Liver (tissue), 9 donors: Measurements from ENCODE around the gene KRTAP9-4. TPM values are rescaled to one million over a fixed set of nuclear protein-coding genes. Genes with fewer than 3 reads are reported as not detected.

ENCODE experiments used
- DNase-seq: peaks from one replicate; pipeline ENCODE4 v3.0.0-alpha.2; 2017; ENCODE audit warnings: low spot score
- H3K27ac ChIP-seq, 2 donors: one replicate each; pipeline ENCODE4 v1.7.0; 2013; ENCODE audit warnings: inconsistent platforms in 2 of 2, low read length in 2 of 2, control low read depth in 1 of 2, low read depth in 1 of 2, mild to moderate bottlenecking in 1 of 2
- H3K27me3 ChIP-seq, 4 donors: one replicate each; pipeline versions ENCODE4 v1.6.1 to v1.7.0; 2013; ENCODE audit warnings: low read length in 3 of 4, inconsistent platforms in 1 of 4, mild to moderate bottlenecking in 1 of 4, moderate library complexity in 1 of 4; ENCODE audit not compliant: control insufficient read depth in 4 of 4, insufficient read depth in 4 of 4
- H3K36me3 ChIP-seq, 4 donors: one replicate each; pipeline versions ENCODE4 v1.6.1 to v1.7.0; 2013; ENCODE audit warnings: low read length in 3 of 4, mild to moderate bottlenecking in 3 of 4, low read depth in 1 of 4, moderate library complexity in 1 of 4; ENCODE audit not compliant: control insufficient read depth in 4 of 4, insufficient read depth in 3 of 4
- H3K4me1 ChIP-seq, 4 donors: one replicate each; pipeline versions ENCODE4 v1.6.1 to v1.7.0; 2013; ENCODE audit warnings: low read length in 3 of 4, mild to moderate bottlenecking in 3 of 4, moderate library complexity in 1 of 4; ENCODE audit not compliant: control insufficient read depth in 4 of 4, insufficient read depth in 4 of 4
- H3K4me3 ChIP-seq, 3 donors: one replicate each; pipeline versions ENCODE4 v1.6.1 to v1.7.0; 2013; ENCODE audit warnings: low read length in 3 of 3, control low read depth in 1 of 3, low read depth in 1 of 3, mild to moderate bottlenecking in 1 of 3
- H3K9ac ChIP-seq, 2 donors: one replicate each; pipeline ENCODE4 v1.7.0; 2013; ENCODE audit warnings: low read length in 2 of 2, mild to moderate bottlenecking in 2 of 2, moderate library complexity in 2 of 2, control low read depth in 1 of 2, low read depth in 1 of 2
- H3K9me3 ChIP-seq, 4 donors: one replicate each; pipeline versions ENCODE4 v1.6.1 to v1.7.0; 2013; ENCODE audit warnings: low read length in 3 of 4; ENCODE audit not compliant: control insufficient read depth in 4 of 4
- EGR1 ChIP-seq, 2 donors: IDR thresholded peaks; 2 replicates each; pipeline ENCODE4 v1.6.1; 2016 to 2018; ENCODE audit warnings: antibody characterized with exemption in 2 of 2, low read depth in 2 of 2
- FOXA1 ChIP-seq: IDR thresholded peaks from 2 replicates; pipeline ENCODE4 v1.6.1; 2016; ENCODE audit warnings: antibody characterized with exemption
- FOXA2 ChIP-seq: IDR thresholded peaks from 2 replicates; pipeline ENCODE4 v1.6.1; 2016; ENCODE audit warnings: antibody characterized with exemption
- GABPA ChIP-seq, 2 donors: IDR thresholded peaks in 1 of 2; conservative IDR thresholded peaks in 1 of 2; 2 replicates each; pipeline ENCODE4 v1.6.1; 2016; ENCODE audit warnings: antibody characterized with exemption in 2 of 2, mild to moderate bottlenecking in 1 of 2, moderate library complexity in 1 of 2
- HNF4A ChIP-seq, 2 donors: conservative IDR thresholded peaks; 2 replicates each; pipeline ENCODE4 v1.6.1; 2016; ENCODE audit warnings: antibody characterized with exemption in 2 of 2, mild to moderate bottlenecking in 2 of 2
- HNF4G ChIP-seq: IDR thresholded peaks from 2 replicates; pipeline ENCODE4 v1.6.1; 2016; ENCODE audit warnings: antibody characterized with exemption
- JUND ChIP-seq, 2 donors: IDR thresholded peaks; 2 replicates each; pipeline ENCODE4 v1.6.1; 2016; ENCODE audit warnings: antibody characterized with exemption in 2 of 2
- NR2F2 ChIP-seq: IDR thresholded peaks from 2 replicates; pipeline ENCODE4 v1.6.1; 2016; ENCODE audit warnings: antibody characterized with exemption
- RAD21 ChIP-seq, 2 donors: IDR thresholded peaks; 2 replicates each; pipeline ENCODE4 v1.6.1; 2016; ENCODE audit warnings: antibody characterized with exemption in 2 of 2, mild to moderate bottlenecking in 2 of 2
- RXRA ChIP-seq, 2 donors: IDR thresholded peaks; 2 replicates each; pipeline ENCODE4 v1.6.1; 2017 to 2018; ENCODE audit warnings: antibody characterized with exemption in 2 of 2, mild to moderate bottlenecking in 1 of 2
- SP1 ChIP-seq: IDR thresholded peaks from 2 replicates; pipeline ENCODE4 v1.6.1; 2018; ENCODE audit warnings: antibody characterized with exemption, mild to moderate bottlenecking
- TAF1 ChIP-seq: conservative IDR thresholded peaks from 2 replicates; pipeline ENCODE4 v1.6.1; 2016; ENCODE audit warnings: antibody characterized with exemption, mild to moderate bottlenecking
- YY1 ChIP-seq: IDR thresholded peaks from 2 replicates; pipeline ENCODE4 v1.6.1; 2016; ENCODE audit warnings: antibody characterized with exemption, mild to moderate bottlenecking
- polyA plus RNA-seq, 2 donors: library from polyadenylated mRNA; stranded (reverse) in 1 of 2; unstranded in 1 of 2; fragments of 200-250 nt in 1 of 2; fragments of >200 nt in 1 of 2; fragmentation: Nextera tagmentation in 1 of 2; extraction: Ambion mirVana in 1 of 2; gene quantifications; one replicate each; pipeline versions ENCODE4 v1.2.1 to v1.2.3, GENCODE V29; 2013 to 2015
- total RNA-seq, 2 donors: library from RNA; depleted of rRNA; stranded (reverse); fragments of >200 nt; gene quantifications; one replicate each; pipeline ENCODE4 v1.2.3, GENCODE V29; 2014
- TF ChIP-seq, protein P1 (sequence below): IDR thresholded peaks from 2 replicates; pipeline ENCODE4 v1.6.1; 2016; ENCODE audit warnings: antibody characterized with exemption
- TF ChIP-seq, protein P2 (sequence below): IDR thresholded peaks from 2 replicates; pipeline ENCODE4 v1.6.1; 2016; ENCODE audit warnings: antibody characterized with exemption, mild to moderate bottlenecking
- TF ChIP-seq, protein P3 (sequence below): fragments of 150-350 bp; IDR thresholded peaks from 2 replicates; pipeline ENCODE4 v1.5.1; 2017; ENCODE audit warnings: improper control_type of control experiment, low read depth, low read length; ENCODE audit not compliant: missing input control
- TF ChIP-seq, protein P4 (sequence below): IDR thresholded peaks from 2 replicates; pipeline ENCODE4 v1.6.1; 2016; ENCODE audit warnings: antibody characterized with exemption
- TF ChIP-seq, protein P5 (sequence below): IDR thresholded peaks from 2 replicates; pipeline ENCODE4 v1.6.1; 2016; ENCODE audit warnings: antibody characterized with exemption
- donor health status: healthy.
- donor health status: healthy.
- donor health status: healthy.
- donor health status: healthy.
- donor health status: healthy.

Gene KRTAP9-4
- total and polyA plus RNA-seq, 4 donors, result not detected

DNA sequence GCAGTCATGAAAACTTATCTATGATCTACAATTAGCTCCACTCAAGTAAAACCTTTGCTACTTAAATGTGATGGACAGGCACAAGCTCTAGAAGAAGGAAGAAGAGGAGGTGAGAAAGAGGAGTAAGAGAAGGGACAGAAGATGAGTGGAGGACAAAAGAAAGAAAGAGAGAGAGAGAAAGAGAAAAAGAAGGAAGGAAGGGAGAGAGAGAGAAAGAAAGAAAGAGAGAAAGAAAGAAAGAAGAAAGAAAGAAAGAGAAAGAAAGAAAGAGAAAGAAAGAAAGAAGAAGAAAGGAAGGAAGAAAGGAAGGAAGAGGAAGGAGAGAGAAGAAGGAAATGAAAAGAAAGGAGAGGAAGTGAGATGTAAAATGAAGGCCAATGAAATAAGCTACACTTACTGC, 19.4 kb upstream of the KRTAP9-4 start:
- TF ChIP-seq, protein P1, sequence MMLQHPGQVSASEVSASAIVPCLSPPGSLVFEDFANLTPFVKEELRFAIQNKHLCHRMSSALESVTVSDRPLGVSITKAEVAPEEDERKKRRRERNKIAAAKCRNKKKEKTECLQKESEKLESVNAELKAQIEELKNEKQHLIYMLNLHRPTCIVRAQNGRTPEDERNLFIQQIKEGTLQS, result no peak
- TF ChIP-seq RAD21 (IDR thresholded peaks at IDR 0.05) (no peak), EGR1 (IDR thresholded peaks at IDR 0.05; ENCODE audit: low read depth in 2 of 2) (no peak), RXRA (IDR thresholded peaks at IDR 0.05) (no peak), TAF1 (no peak), FOXA2 (no peak), FOXA1 (no peak), HNF4A (conservative IDR thresholded peaks at IDR 0.05) (no peak), YY1 (no peak), NR2F2 (no peak), SP1 (no peak), JUND (IDR thresholded peaks at IDR 0.05) (no peak), HNF4G (no peak), GABPA (IDR thresholded peaks at IDR 0.05 in 1 of 2, conservative IDR thresholded peaks at IDR 0.05 in 1 of 2) (no peak)
- TF ChIP-seq, protein P2, sequence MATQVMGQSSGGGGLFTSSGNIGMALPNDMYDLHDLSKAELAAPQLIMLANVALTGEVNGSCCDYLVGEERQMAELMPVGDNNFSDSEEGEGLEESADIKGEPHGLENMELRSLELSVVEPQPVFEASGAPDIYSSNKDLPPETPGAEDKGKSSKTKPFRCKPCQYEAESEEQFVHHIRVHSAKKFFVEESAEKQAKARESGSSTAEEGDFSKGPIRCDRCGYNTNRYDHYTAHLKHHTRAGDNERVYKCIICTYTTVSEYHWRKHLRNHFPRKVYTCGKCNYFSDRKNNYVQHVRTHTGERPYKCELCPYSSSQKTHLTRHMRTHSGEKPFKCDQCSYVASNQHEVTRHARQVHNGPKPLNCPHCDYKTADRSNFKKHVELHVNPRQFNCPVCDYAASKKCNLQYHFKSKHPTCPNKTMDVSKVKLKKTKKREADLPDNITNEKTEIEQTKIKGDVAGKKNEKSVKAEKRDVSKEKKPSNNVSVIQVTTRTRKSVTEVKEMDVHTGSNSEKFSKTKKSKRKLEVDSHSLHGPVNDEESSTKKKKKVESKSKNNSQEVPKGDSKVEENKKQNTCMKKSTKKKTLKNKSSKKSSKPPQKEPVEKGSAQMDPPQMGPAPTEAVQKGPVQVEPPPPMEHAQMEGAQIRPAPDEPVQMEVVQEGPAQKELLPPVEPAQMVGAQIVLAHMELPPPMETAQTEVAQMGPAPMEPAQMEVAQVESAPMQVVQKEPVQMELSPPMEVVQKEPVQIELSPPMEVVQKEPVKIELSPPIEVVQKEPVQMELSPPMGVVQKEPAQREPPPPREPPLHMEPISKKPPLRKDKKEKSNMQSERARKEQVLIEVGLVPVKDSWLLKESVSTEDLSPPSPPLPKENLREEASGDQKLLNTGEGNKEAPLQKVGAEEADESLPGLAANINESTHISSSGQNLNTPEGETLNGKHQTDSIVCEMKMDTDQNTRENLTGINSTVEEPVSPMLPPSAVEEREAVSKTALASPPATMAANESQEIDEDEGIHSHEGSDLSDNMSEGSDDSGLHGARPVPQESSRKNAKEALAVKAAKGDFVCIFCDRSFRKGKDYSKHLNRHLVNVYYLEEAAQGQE, result no peak
- TF ChIP-seq, protein P3, sequence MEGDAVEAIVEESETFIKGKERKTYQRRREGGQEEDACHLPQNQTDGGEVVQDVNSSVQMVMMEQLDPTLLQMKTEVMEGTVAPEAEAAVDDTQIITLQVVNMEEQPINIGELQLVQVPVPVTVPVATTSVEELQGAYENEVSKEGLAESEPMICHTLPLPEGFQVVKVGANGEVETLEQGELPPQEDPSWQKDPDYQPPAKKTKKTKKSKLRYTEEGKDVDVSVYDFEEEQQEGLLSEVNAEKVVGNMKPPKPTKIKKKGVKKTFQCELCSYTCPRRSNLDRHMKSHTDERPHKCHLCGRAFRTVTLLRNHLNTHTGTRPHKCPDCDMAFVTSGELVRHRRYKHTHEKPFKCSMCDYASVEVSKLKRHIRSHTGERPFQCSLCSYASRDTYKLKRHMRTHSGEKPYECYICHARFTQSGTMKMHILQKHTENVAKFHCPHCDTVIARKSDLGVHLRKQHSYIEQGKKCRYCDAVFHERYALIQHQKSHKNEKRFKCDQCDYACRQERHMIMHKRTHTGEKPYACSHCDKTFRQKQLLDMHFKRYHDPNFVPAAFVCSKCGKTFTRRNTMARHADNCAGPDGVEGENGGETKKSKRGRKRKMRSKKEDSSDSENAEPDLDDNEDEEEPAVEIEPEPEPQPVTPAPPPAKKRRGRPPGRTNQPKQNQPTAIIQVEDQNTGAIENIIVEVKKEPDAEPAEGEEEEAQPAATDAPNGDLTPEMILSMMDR, result no peak
- TF ChIP-seq, protein P4, sequence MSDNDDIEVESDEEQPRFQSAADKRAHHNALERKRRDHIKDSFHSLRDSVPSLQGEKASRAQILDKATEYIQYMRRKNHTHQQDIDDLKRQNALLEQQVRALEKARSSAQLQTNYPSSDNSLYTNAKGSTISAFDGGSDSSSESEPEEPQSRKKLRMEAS, result no peak
- TF ChIP-seq, protein P5, sequence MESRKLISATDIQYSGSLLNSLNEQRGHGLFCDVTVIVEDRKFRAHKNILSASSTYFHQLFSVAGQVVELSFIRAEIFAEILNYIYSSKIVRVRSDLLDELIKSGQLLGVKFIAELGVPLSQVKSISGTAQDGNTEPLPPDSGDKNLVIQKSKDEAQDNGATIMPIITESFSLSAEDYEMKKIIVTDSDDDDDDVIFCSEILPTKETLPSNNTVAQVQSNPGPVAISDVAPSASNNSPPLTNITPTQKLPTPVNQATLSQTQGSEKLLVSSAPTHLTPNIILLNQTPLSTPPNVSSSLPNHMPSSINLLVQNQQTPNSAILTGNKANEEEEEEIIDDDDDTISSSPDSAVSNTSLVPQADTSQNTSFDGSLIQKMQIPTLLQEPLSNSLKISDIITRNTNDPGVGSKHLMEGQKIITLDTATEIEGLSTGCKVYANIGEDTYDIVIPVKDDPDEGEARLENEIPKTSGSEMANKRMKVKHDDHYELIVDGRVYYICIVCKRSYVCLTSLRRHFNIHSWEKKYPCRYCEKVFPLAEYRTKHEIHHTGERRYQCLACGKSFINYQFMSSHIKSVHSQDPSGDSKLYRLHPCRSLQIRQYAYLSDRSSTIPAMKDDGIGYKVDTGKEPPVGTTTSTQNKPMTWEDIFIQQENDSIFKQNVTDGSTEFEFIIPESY, result no peak

More for the DNA sequence above, 19.4 kb upstream of the KRTAP9-4 start:
- no peaks in the 10 kb centered on the region for H3K4me1 ChIP-seq
- H3K36me3 ChIP-seq, result no peaks in the 10 kb centered on the region
- H3K4me3 ChIP-seq, result no peak overlapping the region
- H3K27me3 ChIP-seq, result peaks cover 0 to 9% (median 0%) of the 10 kb centered on the region in 4 donors
- no peak overlapping the region for H3K9ac ChIP-seq
- H3K9me3 ChIP-seq, result peaks cover 0 to 3% (median 0%) of the 10 kb centered on the region in 4 donors
- DNase-seq, result no peak
- H3K27ac ChIP-seq, result no peak overlapping the region
